Muscle layer of duodenum (tissue), 2 donors: ENCODE measurements around the gene SP1.
"Not testable (repeated sequence)": the region's sequence is repeated elsewhere in the genome, so short reads cannot be mapped to it uniquely, and the experiment has no call there.

Experiments
- H3K27ac ChIP-seq: one replicate; pipeline ENCODE4 v1.7.0; 2013; ENCODE audit warnings: mild to moderate bottlenecking, low read length
- H3K27me3 ChIP-seq: one replicate; pipeline ENCODE4 v1.7.0; 2013; ENCODE audit warnings: low read depth, mild to moderate bottlenecking, control low read depth, low read length
- H3K36me3 ChIP-seq, 2 donors: one replicate each; pipeline ENCODE4 v1.7.0; 2013; ENCODE audit warnings: low read length in 2 of 2, control low read depth in 1 of 2, mild to moderate bottlenecking in 1 of 2; ENCODE audit not compliant: insufficient read depth in 2 of 2, control insufficient read depth in 1 of 2
- H3K4me1 ChIP-seq, 2 donors: one replicate each; pipeline ENCODE4 v1.7.0; 2013; ENCODE audit warnings: low read length in 2 of 2, mild to moderate bottlenecking in 2 of 2, control low read depth in 1 of 2, moderate library complexity in 1 of 2; ENCODE audit not compliant: insufficient read depth in 2 of 2, control insufficient read depth in 1 of 2
- H3K4me3 ChIP-seq, 2 donors: one replicate each; pipeline ENCODE4 v1.7.0; 2013; ENCODE audit warnings: low read length in 2 of 2, low read depth in 1 of 2, mild to moderate bottlenecking in 1 of 2
- H3K9me3 ChIP-seq, 2 donors: one replicate each; pipeline ENCODE4 v1.7.0; 2013; ENCODE audit warnings: low read length in 2 of 2, control low read depth in 1 of 2, mild to moderate bottlenecking in 1 of 2; ENCODE audit not compliant: control insufficient read depth in 1 of 2
- donor health status: healthy.

Gene SP1

DNA sequence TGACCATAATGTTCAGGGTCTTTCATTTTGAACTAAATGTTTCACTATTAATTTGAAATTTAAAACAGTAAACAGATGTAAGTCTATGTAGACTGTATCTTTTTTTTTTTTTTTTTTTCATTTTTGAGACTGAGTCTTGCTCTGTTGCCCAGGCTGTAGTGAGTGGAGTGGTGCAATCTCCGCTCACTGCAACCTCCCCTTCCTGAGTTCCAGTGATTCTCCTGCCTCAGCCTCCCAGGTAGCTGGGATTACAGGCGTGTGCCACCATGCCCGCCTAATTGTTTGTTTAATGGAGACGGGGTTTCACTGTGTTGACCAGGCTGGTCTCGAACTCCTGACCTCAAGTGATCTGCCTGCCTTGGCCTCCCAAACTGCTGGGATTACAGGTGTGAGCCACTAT lies 6.4 kb downstream of the SP1 start:
- not testable (repeated sequence) for H3K9me3 ChIP-seq, H3K27me3 ChIP-seq
- Histone ChIP-seq H3K4me1 (peaks cover 20 to 82% of the 10 kb centered on the region in 2 donors), H3K4me3 (peak overlapping the region in 1 of 2 donors; percentile 34), H3K36me3 (peaks cover 20 to 22% of the 10 kb centered on the region in 2 donors), H3K27ac (peak overlapping the region; percentile 8)

- H3K4me1 ChIP-seq, result peaks cover 0 to 59% of the 10 kb centered on the region in 2 donors
- no peaks in the 10 kb centered on the region for H3K36me3 ChIP-seq
- H3K27ac ChIP-seq, result peak overlapping the region; percentile 66
- peak overlapping the region; percentile 34 to 37 for H3K4me3 ChIP-seq
- no peaks in the 10 kb centered on the region for H3K9me3 ChIP-seq
- H3K27me3 ChIP-seq, result no peaks in the 10 kb centered on the region
Measured at GRCh38 chr12:53388932-53389331, 9.0 kb downstream of the SP1 start.

DNA sequence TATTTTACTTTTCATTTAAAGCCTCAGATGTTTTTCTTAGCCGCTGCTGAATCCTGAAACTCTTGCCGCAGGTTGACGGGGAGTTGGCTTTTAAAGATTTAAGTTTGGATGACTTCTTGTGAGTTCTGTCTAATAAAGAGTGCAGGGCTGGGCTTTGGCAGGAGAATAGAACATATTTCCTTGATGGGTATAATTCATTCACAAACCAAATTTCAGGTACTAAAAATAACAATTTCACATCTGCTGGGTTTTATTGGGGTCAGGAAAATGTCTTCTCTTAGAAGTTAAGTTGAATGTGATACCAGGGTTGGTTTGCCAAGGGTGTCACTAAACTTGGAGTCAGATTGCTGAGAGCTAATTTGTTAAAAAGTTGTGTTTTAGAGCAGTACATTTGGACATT lies 9.7 kb downstream of the SP1 start:
- H3K9me3 ChIP-seq, result no peaks in the 10 kb centered on the region
- H3K27ac ChIP-seq, result peak overlapping the region; percentile 4
- no peaks in the 10 kb centered on the region for H3K27me3 ChIP-seq
- H3K4me1 ChIP-seq, result peaks cover 0 to 52% of the 10 kb centered on the region in 2 donors
- H3K36me3 ChIP-seq, result no peaks in the 10 kb centered on the region
- H3K4me3 ChIP-seq, result peak overlapping the region in 1 of 2 donors; percentile 19

- Histone ChIP-seq H3K4me1 (peaks cover 0 to 39% of the 10 kb centered on the region in 2 donors), H3K27me3 (no peaks in the 10 kb centered on the region), H3K36me3 (no peaks in the 10 kb centered on the region), H3K27ac (no peak overlapping the region), H3K9me3 (no peaks in the 10 kb centered on the region), H3K4me3 (no peak overlapping the region)
Measured at GRCh38 chr12:53391724-53392123, 11.7 kb downstream of the SP1 start.

DNA sequence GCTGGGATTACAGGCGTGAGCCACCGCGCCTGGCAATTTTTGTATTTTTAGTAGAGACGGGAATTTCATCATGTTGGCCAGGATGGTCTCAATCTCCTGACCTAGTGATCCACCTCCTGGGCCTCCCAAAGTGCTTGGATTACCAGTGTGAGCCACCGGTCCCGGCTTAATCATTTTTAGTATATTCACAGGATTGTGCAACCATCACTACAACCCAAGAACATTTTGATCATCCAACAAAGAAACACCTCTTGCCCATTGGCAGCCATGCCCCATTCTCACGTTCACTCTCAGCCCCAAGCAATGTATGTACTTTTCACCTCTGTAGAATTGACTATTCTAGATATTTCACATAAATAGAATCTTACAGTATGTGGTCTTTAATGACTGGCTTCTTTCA lies 19.9 kb downstream of the SP1 start:
- no peaks in the 10 kb centered on the region for H3K27me3 ChIP-seq
- peaks cover 0 to 13% of the 10 kb centered on the region in 2 donors for H3K4me1 ChIP-seq
- H3K27ac ChIP-seq, result no peak overlapping the region
- no peak overlapping the region for H3K4me3 ChIP-seq
- no peaks in the 10 kb centered on the region for H3K9me3 ChIP-seq
- peaks cover 0 to 5% of the 10 kb centered on the region in 2 donors for H3K36me3 ChIP-seq

DNA sequence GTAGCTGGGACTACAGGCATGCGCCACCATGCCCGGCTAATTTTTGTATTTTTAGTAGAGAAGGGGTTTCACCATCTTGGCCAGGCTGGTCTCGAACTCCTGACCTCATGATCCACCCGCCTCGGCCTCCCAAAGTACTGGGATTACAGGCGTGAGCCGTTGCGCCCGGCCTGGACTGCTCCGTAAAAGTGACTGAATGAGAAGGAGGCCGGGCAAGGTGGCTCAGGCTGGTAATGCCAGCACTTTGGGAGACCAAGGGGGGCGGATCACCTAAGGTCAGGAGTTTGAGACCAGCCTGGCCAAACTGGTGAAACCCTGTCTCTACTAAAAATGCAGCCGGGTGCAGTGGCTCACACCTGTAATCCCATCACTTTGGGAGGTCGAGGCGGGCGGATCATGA lies 22.4 kb downstream of the SP1 start:
- not testable (repeated sequence) for H3K4me1 ChIP-seq, H3K27ac ChIP-seq, H3K27me3 ChIP-seq, H3K9me3 ChIP-seq, H3K4me3 ChIP-seq
- peaks cover 0 to 13% of the 10 kb centered on the region in 2 donors for H3K36me3 ChIP-seq

DNA sequence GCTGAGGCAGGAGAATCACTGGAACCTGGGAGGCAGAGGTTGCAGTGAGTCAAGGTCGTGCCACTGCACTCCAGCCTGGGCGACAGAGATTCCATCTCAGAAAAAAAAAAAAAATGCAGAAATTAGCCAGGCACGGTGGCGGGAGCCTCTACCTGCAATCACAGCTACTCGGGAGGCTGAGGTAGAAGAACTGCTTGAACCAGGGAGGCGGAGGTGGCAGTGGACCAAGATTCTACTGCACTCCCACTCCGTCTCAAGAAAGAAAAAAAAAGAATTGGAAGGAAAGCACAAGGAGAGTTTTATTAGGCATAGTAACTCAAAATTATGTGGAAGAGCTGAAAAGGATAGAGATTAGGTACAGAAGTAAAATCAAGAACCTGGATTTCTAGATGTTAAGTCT lies 22.9 kb downstream of the SP1 start:
- Histone ChIP-seq H3K27ac (no peak overlapping the region), H3K36me3 (peaks cover 0 to 13% of the 10 kb centered on the region in 2 donors), H3K4me3 (no peak overlapping the region), H3K9me3 (no peaks in the 10 kb centered on the region), H3K27me3 (no peaks in the 10 kb centered on the region), H3K4me1 (peaks cover 0 to 9% of the 10 kb centered on the region in 2 donors)

- H3K36me3 ChIP-seq, result peaks cover 24 to 39% of the 10 kb centered on the region in 2 donors
- no peaks in the 10 kb centered on the region for H3K9me3 ChIP-seq
- no peak overlapping the region for H3K27ac ChIP-seq
- H3K4me1 ChIP-seq, result peaks cover 5 to 39% of the 10 kb centered on the region in 2 donors
- H3K4me3 ChIP-seq, result no peak overlapping the region
- H3K27me3 ChIP-seq, result no peaks in the 10 kb centered on the region
Measured at GRCh38 chr12:53410951-53411350, 31.0 kb downstream of the SP1 start.

GRCh38 chr12:53413485-53414204 lies 33.7 kb downstream of the SP1 start:
- H3K4me3 ChIP-seq, result no peak overlapping the region
- H3K9me3 ChIP-seq, result no peaks in the 10 kb centered on the region
- peaks cover 24 to 27% of the 10 kb centered on the region in 2 donors for H3K36me3 ChIP-seq
- H3K4me1 ChIP-seq, result peaks cover 5 to 40% of the 10 kb centered on the region in 2 donors
- no peak overlapping the region for H3K27ac ChIP-seq
- no peaks in the 10 kb centered on the region for H3K27me3 ChIP-seq

- no peaks in the 10 kb centered on the region for H3K9me3 ChIP-seq
- H3K4me3 ChIP-seq, result no peak overlapping the region
- peaks cover 16 to 18% of the 10 kb centered on the region in 2 donors for H3K36me3 ChIP-seq
- H3K27me3 ChIP-seq, result no peaks in the 10 kb centered on the region
- peak overlapping the region; percentile 0 for H3K27ac ChIP-seq
- peaks cover 5 to 41% of the 10 kb centered on the region in 2 donors for H3K4me1 ChIP-seq
Measured at GRCh38 chr12:53414756-53415417, 34.9 kb downstream of the SP1 start.

DNA sequence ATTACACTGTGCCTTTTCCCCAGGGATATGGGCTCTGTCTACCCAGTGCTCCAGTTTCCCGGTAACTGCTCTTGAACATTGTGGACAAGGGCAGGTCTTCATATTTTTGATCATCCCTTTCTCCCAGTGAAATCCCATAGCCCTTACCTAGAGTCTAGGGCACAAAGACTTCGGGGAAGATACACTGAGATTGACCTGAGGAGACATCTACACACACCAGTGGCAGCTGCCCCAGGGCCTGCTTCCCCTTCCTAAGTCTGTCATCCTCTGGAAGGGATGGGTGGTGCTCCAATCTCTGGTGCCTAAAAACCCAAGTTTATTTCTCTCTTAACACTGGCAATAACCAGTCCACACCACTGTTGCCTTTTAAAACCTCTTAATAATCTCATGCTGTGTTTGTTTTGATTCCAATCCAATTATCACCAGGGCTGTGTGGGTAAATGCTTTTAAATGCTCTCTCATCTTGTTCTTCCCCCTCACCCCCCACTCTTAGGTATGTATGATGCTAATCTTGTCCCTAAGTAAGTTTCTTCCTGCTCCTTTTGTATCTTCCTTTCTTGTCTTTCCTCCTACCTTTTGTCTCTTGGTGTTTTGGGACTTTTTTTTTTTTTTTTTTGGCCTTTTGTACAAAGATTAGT lies 35.9 kb downstream of the SP1 start:
- not testable (repeated sequence) for H3K9me3 ChIP-seq, H3K27me3 ChIP-seq, H3K27ac ChIP-seq, H3K4me3 ChIP-seq
- H3K36me3 ChIP-seq, result peaks cover 9 to 15% of the 10 kb centered on the region in 2 donors
- peaks cover 5 to 44% of the 10 kb centered on the region in 2 donors for H3K4me1 ChIP-seq
